ENCODE measurements around the gene EP400.
"Not testable (repeated sequence)": the region's sequence is repeated elsewhere in the genome, so short reads cannot be mapped to it uniquely, and the experiment has no call there.

Gene EP400

DNA sequence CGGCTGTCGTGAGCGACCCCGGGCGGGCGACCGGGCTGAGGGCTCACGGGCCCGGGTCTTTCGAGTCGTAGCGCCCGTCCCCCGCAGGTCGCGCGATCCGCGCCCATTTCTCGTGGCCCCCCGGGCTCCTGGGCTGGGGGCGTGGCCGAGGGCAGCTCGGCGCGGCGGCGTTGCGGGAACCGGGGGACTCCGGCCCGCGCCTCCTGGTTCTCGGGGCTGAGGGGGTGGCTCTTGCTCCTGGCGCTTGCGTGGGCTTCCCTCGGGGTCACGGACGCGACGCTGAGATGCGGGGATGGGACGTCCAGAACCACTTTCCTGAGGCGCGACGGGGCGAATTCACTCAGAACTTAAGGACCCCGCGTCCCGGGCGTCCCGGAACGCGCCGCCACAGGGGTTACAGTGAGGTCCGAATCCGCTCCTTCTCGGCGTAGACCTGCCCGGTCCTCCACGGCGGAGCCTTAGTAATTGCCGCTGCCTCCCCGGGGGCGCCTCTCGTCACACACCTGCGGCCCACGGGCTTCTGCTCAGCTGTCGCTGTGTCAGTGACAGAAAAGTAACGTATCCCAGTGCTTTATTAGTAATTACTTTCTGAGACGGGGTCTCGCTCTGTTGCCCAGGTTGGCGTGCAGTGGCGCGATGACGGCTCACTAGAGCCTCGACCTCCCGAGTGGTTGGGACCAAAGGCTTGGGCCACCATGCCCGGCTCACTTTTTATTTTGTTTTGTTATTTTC lies 606 bp downstream of the EP400 start:
- TF ChIP-seq, protein P1, sequence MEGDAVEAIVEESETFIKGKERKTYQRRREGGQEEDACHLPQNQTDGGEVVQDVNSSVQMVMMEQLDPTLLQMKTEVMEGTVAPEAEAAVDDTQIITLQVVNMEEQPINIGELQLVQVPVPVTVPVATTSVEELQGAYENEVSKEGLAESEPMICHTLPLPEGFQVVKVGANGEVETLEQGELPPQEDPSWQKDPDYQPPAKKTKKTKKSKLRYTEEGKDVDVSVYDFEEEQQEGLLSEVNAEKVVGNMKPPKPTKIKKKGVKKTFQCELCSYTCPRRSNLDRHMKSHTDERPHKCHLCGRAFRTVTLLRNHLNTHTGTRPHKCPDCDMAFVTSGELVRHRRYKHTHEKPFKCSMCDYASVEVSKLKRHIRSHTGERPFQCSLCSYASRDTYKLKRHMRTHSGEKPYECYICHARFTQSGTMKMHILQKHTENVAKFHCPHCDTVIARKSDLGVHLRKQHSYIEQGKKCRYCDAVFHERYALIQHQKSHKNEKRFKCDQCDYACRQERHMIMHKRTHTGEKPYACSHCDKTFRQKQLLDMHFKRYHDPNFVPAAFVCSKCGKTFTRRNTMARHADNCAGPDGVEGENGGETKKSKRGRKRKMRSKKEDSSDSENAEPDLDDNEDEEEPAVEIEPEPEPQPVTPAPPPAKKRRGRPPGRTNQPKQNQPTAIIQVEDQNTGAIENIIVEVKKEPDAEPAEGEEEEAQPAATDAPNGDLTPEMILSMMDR (conservative IDR thresholded peaks at IDR 0.05), result no peak
- peak; percentile 77 for TF ChIP-seq ZFX (IDR thresholded peaks at IDR 0.05)
- peak overlapping the region; percentile 81 for H3K27ac ChIP-seq

DNA sequence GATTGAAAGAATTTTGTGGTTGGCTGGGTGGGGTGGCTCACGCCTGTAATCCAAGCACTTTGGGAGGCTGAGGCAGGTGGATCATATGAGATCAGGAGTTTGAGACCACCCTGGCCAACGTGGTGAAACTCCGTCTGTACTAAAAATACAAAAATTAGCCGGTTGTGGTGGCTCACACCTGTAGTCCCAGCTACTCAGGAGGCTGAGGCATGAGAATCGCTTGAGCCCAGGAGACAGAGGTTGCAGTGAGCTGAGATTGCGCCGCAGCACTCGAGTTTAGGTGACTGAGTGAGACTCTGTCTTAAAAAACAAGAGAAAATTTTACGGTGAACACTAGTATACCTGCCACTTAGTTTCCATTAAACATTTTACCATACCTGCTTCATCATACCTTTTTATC lies 4.1 kb downstream of the EP400 start:
- not testable (repeated sequence) for H3K27ac ChIP-seq

DNA sequence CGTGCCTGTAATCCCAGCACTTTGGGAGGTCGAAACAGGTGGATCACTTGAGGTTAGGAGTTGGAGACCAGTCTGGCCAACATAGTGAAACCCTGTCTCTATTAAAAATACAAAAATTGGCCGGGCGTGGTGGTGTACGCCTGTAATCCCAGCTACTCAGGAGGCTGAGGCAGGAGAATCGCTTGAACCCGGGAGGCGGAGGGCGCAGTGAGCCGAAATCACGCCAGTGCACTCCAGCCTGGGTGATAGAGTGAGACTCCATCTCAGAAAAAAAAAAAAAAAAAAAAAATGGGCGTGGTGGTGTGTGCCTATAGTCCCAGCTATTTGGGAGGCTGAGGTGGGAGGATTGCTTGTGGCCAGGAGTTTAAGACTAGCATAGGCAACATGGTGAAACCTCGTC lies 4.7 kb downstream of the EP400 start:
- not testable (repeated sequence) for H3K27ac ChIP-seq

DNA sequence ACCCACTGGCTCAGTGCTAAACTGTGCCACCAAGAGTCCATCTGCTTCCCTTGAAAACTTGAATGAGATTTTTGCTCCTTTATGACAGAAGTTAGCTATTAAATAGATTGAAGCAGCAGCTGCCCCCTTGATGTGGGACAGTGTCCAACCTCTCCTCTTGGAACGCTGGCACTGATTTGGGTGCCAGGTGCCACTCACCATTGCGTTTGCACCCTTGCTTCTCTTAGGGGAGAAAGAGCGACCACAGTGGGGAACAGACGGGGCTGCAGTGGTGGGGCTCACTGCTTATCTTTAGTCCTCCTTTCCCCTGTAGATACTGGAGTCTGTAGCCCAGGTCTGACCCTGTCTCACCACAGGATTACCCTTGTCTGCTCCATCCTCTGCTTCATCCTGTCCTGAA lies 9.4 kb downstream of the EP400 start:
- TF ChIP-seq ZFX (IDR thresholded peaks at IDR 0.05), result no peak
- TF ChIP-seq, protein P1 (conservative IDR thresholded peaks at IDR 0.05), result no peak
- no peak overlapping the region for H3K27ac ChIP-seq

DNA sequence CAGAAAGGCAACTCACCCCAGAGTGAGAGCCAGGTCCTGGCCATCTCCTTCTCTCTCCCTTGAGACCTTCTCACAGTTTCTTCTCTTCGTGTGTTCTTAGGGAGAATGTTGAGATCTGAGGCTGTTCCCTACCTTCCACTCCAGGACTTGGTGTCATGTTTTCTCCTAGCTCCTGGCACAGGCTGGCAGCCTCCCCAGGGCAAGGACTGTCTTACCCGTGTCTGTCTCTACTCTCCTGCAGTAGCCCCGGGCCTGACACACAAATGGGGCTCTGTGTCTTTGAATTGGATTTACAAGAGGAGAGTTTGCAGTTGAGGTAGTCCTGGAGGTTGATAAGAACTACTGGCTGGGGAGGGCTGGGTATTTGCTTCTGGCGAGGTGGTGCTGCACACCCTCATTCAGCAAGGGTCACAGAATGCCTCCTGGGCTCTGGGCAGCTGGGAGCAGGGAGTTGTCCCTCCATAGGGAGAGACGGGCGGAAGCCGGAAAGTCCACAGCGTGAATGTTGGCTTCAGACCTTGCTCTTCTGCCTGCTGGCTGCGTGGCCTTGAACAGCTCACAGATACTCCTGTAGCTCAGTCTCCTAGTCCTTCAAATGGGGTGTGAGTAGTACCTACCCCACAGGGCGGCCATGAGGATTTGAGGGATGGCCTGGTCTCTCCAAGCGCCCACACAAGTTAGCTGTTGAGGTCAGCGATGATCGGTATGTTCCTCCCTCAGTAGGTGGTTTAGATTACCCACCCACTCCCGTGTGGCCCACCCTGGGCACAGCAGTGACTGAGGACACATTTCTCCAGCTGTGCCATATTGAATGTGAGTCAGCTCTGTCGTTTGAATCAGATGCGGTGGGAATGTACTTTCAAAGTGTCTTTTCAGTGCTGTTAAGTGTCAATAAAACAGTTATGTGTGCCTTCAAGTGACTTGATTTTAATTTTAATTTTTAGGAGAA lies 10.2 kb downstream of the EP400 start:
- no peak overlapping the region for H3K27ac ChIP-seq
- TF ChIP-seq ZFX (IDR thresholded peaks at IDR 0.05), result no peak
- TF ChIP-seq, protein P1 (conservative IDR thresholded peaks at IDR 0.05), result no peak

DNA sequence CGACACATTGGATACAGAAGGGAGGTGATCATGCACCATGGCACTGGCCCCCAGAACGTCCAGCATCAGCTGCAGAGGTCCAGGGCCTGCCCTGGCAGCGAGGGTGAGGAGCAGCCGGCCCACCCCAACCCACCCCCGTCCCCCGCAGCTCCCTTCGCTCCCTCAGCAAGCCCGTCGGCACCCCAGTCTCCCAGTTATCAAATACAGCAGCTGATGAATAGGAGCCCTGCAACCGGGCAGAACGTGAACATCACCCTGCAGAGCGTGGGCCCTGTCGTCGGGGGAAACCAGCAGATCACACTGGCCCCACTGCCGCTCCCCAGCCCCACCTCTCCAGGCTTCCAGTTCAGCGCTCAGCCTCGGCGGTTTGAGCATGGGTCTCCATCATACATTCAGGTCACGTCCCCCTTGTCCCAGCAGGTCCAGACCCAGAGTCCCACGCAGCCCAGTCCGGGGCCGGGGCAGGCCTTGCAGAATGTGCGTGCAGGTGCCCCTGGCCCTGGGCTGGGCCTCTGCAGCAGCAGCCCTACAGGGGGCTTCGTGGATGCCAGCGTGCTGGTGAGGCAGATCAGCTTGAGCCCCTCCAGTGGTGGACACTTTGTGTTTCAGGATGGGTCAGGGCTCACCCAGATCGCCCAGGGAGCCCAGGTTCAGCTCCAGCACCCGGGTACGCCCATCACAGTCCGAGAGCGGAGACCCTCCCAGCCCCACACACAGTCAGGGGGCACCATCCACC lies 11.0 kb downstream of the EP400 start:
- H3K27ac ChIP-seq, result not testable (repeated sequence)

DNA sequence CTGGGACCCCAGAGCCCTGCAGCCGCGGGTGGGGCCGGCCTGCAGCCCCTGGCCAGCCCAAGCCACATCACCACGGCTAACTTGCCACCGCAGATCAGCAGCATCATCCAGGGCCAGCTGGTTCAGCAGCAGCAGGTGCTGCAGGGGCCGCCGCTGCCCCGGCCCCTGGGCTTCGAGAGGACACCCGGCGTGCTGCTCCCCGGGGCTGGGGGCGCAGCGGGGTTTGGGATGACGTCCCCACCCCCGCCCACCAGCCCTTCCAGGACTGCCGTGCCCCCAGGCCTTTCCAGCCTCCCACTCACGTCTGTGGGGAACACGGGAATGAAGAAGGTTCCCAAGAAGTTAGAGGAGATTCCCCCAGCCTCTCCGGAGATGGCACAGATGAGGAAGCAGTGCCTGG lies 11.6 kb downstream of the EP400 start:
- H3K27ac ChIP-seq, result not testable (repeated sequence)

DNA sequence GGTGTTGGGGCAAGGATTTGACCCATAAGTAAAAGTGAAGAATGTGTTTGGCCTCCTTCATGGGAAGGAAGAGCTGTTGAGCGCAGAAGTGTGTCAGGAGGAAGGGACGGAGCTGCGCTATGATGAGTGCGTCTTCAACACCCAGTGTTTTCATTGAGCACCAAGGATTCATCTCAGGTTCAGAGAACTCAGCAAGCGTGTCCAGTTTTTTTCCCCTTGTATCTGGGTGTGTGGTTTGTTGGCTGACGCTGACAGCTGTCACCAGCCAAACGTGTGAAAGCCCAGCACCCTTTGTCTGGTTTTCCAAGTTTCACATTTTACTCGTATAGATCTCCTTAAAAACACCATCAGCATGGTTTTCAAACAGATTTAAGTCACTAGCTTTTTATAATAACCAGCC lies 12.3 kb downstream of the EP400 start:
- H3K27ac ChIP-seq, result no peak overlapping the region
- no peak for TF ChIP-seq ZFX (IDR thresholded peaks at IDR 0.05)
- TF ChIP-seq, protein P1 (conservative IDR thresholded peaks at IDR 0.05), result no peak

DNA sequence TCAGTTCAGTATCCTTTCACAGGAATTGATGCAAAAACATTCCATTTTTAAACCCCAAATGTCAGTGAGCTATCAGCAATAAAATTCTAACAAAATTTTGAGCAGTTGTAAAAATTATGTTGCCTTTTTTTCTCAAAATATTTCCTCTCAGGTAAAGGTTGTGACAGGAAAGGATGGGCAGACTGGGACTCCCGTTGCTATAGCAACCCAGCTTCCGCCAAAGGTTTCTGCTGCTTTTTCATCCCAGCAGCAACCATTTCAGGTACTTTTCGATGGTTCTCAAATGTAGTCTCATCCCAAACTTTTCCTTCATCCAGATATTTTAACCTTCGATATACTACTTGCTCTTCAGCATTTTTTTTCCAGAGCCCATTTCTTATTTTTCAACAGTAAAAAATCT lies 13.6 kb downstream of the EP400 start:
- TF ChIP-seq, protein P1 (conservative IDR thresholded peaks at IDR 0.05), result no peak
- no peak for TF ChIP-seq ZFX (IDR thresholded peaks at IDR 0.05)

More for the DNA sequence above, 13.6 kb downstream of the EP400 start:
- no peak overlapping the region for H3K27ac ChIP-seq
